ENCODE measurements around the gene FDX1.
"Not testable (repeated sequence)": the region's sequence is repeated elsewhere in the genome, so short reads cannot be mapped to it uniquely, and the experiment has no call there.

FDX1 gene

GRCh38 chr11:110429731-110430266 lies at the start of gene FDX1:
Gene FDX1, plus strand, starts transcription at chr11:110429948. Its CDS starts 173 bp downstream, at chr11:110430121.
- H3K4me3 ChIP-seq (ENCODE audit: low read depth, low read length), result peak within 1 kb of the TSS; percentile 96
- TF ChIP-seq CTCF (IDR thresholded peaks at IDR 0.05; ENCODE audit: low read depth, low read length), result 0 out of 2 replicates have a peak, but pooled peaks have one; percentile 10

GRCh38 chr11:110380836-110381622 lies 48.7 kb upstream of the FDX1 start:
- no peak for TF ChIP-seq CTCF (IDR thresholded peaks at IDR 0.05; ENCODE audit: low read depth, low read length)
- H3K4me3 ChIP-seq (ENCODE audit: low read depth, low read length), result no peak overlapping the region

- H3K4me3 ChIP-seq (ENCODE audit: low read depth, low read length), result not testable (repeated sequence)
Observed at GRCh38 chr11:110388231-110388630, 41.5 kb upstream of the FDX1 start.

GRCh38 chr11:110389965-110390364 lies 39.8 kb upstream of the FDX1 start:
- TF ChIP-seq CTCF (IDR thresholded peaks at IDR 0.05; ENCODE audit: low read depth, low read length), result no peak
- H3K4me3 ChIP-seq (ENCODE audit: low read depth, low read length), result no peak overlapping the region

- no peak overlapping the region for H3K4me3 ChIP-seq (ENCODE audit: low read depth, low read length)
- no peak for TF ChIP-seq CTCF (IDR thresholded peaks at IDR 0.05; ENCODE audit: low read depth, low read length)
Observed at GRCh38 chr11:110392056-110392455, 37.7 kb upstream of the FDX1 start.

- H3K4me3 ChIP-seq (ENCODE audit: low read depth, low read length), result not testable (repeated sequence)
Observed at GRCh38 chr11:110397668-110398286, 32.0 kb upstream of the FDX1 start.

- not testable (repeated sequence) for H3K4me3 ChIP-seq (ENCODE audit: low read depth, low read length)
Observed at GRCh38 chr11:110403585-110403984, 26.2 kb upstream of the FDX1 start.

GRCh38 chr11:110405636-110406035 lies 24.1 kb upstream of the FDX1 start:
- H3K4me3 ChIP-seq (ENCODE audit: low read depth, low read length), result not testable (repeated sequence)

GRCh38 chr11:110407315-110407714 lies 22.4 kb upstream of the FDX1 start:
- no peak for TF ChIP-seq CTCF (IDR thresholded peaks at IDR 0.05; ENCODE audit: low read depth, low read length)
- H3K4me3 ChIP-seq (ENCODE audit: low read depth, low read length), result no peak overlapping the region

Measured in WI38 (cell line).